HG03342 (cell line): ENCODE data around the gene SAMD4A.
A peak's percentile ranks its signal among the peaks of the same experiment; 100 is the strongest.

Source experiments
- ATAC-seq: cut with Tn5 transposase; IDR thresholded peaks from one replicate; pipeline ENCODE4 v1.9.1; 2021; ENCODE audit warnings: mild to moderate bottlenecking, moderate library complexity; ENCODE audit not compliant: unreplicated experiment

SAMD4A gene

GRCh38 chr14:54564868-54565784 is 1.8 kb upstream of the SAMD4A start:
- peak; percentile 32 for ATAC-seq

- ATAC-seq: peak; percentile 64
These were observed 1.0 kb upstream of the SAMD4A start for GRCh38 chr14:54565785-54566409.

- no peak for ATAC-seq
These were observed 303 bp downstream of the SAMD4A start for GRCh38 chr14:54567224-54567638.

GRCh38 chr14:54567639-54568561 is 972 bp downstream of the SAMD4A start:
- ATAC-seq: no peak

- ATAC-seq: no peak
These were observed 2.1 kb downstream of the SAMD4A start for GRCh38 chr14:54568821-54569595.

GRCh38 chr14:54570047-54570446 is 3.1 kb downstream of the SAMD4A start:
- no peak for ATAC-seq

- no peak for ATAC-seq
These were observed 3.9 kb downstream of the SAMD4A start for GRCh38 chr14:54570631-54571415.

- no peak for ATAC-seq
These were observed 5.4 kb downstream of the SAMD4A start for GRCh38 chr14:54572316-54572715.

- no peak for ATAC-seq
These were observed 7.6 kb downstream of the SAMD4A start for GRCh38 chr14:54574528-54574927.

GRCh38 chr14:54577494-54577893 is 10.6 kb downstream of the SAMD4A start:
- ATAC-seq: no peak

GRCh38 chr14:54577977-54578376 is 11.0 kb downstream of the SAMD4A start:
- no peak for ATAC-seq

- ATAC-seq: no peak
These were observed 12.7 kb downstream of the SAMD4A start for GRCh38 chr14:54579621-54580020.

GRCh38 chr14:54580933-54581332 is 14.0 kb downstream of the SAMD4A start:
- ATAC-seq: no peak

- ATAC-seq: no peak
These were observed 15.4 kb downstream of the SAMD4A start for GRCh38 chr14:54582334-54582733.

GRCh38 chr14:54584097-54584496 is 17.2 kb downstream of the SAMD4A start:
- no peak for ATAC-seq

- no peak for ATAC-seq
These were observed 18.3 kb downstream of the SAMD4A start for GRCh38 chr14:54585214-54585613.

GRCh38 chr14:54589076-54589475 is 22.1 kb downstream of the SAMD4A start:
- no peak for ATAC-seq

- no peak for ATAC-seq
These were observed 22.9 kb downstream of the SAMD4A start for GRCh38 chr14:54589843-54590242.

GRCh38 chr14:54590481-54590880 is 23.6 kb downstream of the SAMD4A start:
- no peak for ATAC-seq

- no peak for ATAC-seq
These were observed 24.5 kb downstream of the SAMD4A start for GRCh38 chr14:54591461-54591860.
